Measurements from ENCODE around the gene NCKAP5. TPM values are rescaled to one million over a fixed set of nuclear protein-coding genes. Genes with fewer than 3 reads are reported as not detected.

Gene NCKAP5
- total RNA-seq, 3 donors from 2014 or later (not counting 1 experiment from before 2014, with no cell fraction given), result 0.12 to 0.20 TPM; not detected in 1

- H3K9me3 Mint-ChIP-seq, result peaks cover 6% of the 10 kb centered on the region in 2 donors
Observed at GRCh38 chr2:132910432-132910831, 657.8 kb downstream of the NCKAP5 start.

GRCh38 chr2:132909427-132909826 is 658.8 kb downstream of the NCKAP5 start:
- Histone ChIP-seq H3K4me3 (ENCODE audit: low read length) (no peak overlapping the region), H3K9me3 (ENCODE audit: control insufficient read depth, insufficient read depth, low read length) (no peaks in the 10 kb centered on the region), H3K27ac (ENCODE audit: low read length) (no peak overlapping the region), H3K36me3 (ENCODE audit: control insufficient read depth, insufficient read depth, low read length) (no peaks in the 10 kb centered on the region), H3K4me1 (ENCODE audit: control insufficient read depth, insufficient read depth, low read length) (no peaks in the 10 kb centered on the region), H3K27me3 (ENCODE audit: control insufficient read depth, insufficient read depth, low read length) (no peaks in the 10 kb centered on the region)
- WGBS (ENCODE audit: insufficient coverage), result 80% methylated on average over 1 of the region's 2 CpGs
- H3K4me1 Mint-ChIP-seq, result no peaks in the 10 kb centered on the region
- no peaks in the 10 kb centered on the region for H3K27me3 Mint-ChIP-seq (ENCODE audit: low read depth in 2 of 2)
- no peak for TF ChIP-seq CTCF (IDR thresholded peaks at IDR 0.05)
- H3K4me3 Mint-ChIP-seq, result no peak overlapping the region
- peaks cover 6 to 8% of the 10 kb centered on the region in 2 donors for H3K9me3 Mint-ChIP-seq
- no peak for DNase-seq
- intact Hi-C loops (cut with micrococcal nuclease), result no loop called here
- H3K27ac Mint-ChIP-seq, result no peak overlapping the region
- ATAC-seq, result no peak
- peaks cover 5% of the 10 kb centered on the region for H3K36me3 Mint-ChIP-seq

More at GRCh38 chr2:132910432-132910831, 657.8 kb downstream of the NCKAP5 start:
- no peaks in the 10 kb centered on the region for H3K4me1 ChIP-seq (ENCODE audit: control insufficient read depth, insufficient read depth, low read length)
- H3K9me3 ChIP-seq (ENCODE audit: control insufficient read depth, insufficient read depth, low read length), result no peaks in the 10 kb centered on the region
- intact Hi-C loops (cut with micrococcal nuclease), result no loop called here
- H3K36me3 ChIP-seq (ENCODE audit: control insufficient read depth, insufficient read depth, low read length), result no peaks in the 10 kb centered on the region
- no peak overlapping the region for H3K27ac ChIP-seq (ENCODE audit: low read length)
- Mint-ChIP-seq H3K27me3 (ENCODE audit: low read depth in 2 of 2) (no peaks in the 10 kb centered on the region), H3K36me3 (peaks cover 5% of the 10 kb centered on the region), H3K4me3 (no peak overlapping the region), H3K27ac (no peak overlapping the region), H3K4me1 (no peaks in the 10 kb centered on the region)
- no peak for DNase-seq
- no peaks in the 10 kb centered on the region for H3K27me3 ChIP-seq (ENCODE audit: control insufficient read depth, insufficient read depth, low read length)
- no peak for TF ChIP-seq CTCF (IDR thresholded peaks at IDR 0.05)
- ATAC-seq, result no peak
- H3K4me3 ChIP-seq (ENCODE audit: low read length), result no peak overlapping the region

GRCh38 chr2:132904142-132904842 is 664.0 kb downstream of the NCKAP5 start:
- no peak overlapping the region for H3K4me3 Mint-ChIP-seq
- peaks cover 5% of the 10 kb centered on the region for H3K36me3 Mint-ChIP-seq
- no peak overlapping the region for H3K27ac Mint-ChIP-seq
- no peak overlapping the region for H3K27ac ChIP-seq (ENCODE audit: low read length)
- H3K27me3 ChIP-seq (ENCODE audit: control insufficient read depth, insufficient read depth, low read length), result no peaks in the 10 kb centered on the region
- no peaks in the 10 kb centered on the region for H3K9me3 ChIP-seq (ENCODE audit: control insufficient read depth, insufficient read depth, low read length)
- no peaks in the 10 kb centered on the region for H3K27me3 Mint-ChIP-seq (ENCODE audit: low read depth in 2 of 2)
- no peak for ATAC-seq
- H3K9me3 Mint-ChIP-seq, result peaks cover 8 to 11% of the 10 kb centered on the region in 2 donors
- no peak for TF ChIP-seq CTCF (IDR thresholded peaks at IDR 0.05)
- no peaks in the 10 kb centered on the region for H3K4me1 ChIP-seq (ENCODE audit: control insufficient read depth, insufficient read depth, low read length)
- intact Hi-C loops (cut with micrococcal nuclease), result no loop called here
- DNase-seq, result no peak
- no peaks in the 10 kb centered on the region for H3K4me1 Mint-ChIP-seq
- H3K4me3 ChIP-seq (ENCODE audit: low read length), result no peak overlapping the region
- H3K36me3 ChIP-seq (ENCODE audit: control insufficient read depth, insufficient read depth, low read length), result no peaks in the 10 kb centered on the region
- 86% methylated on average over 4 of the region's 7 CpGs for WGBS (ENCODE audit: insufficient coverage)

GRCh38 chr2:132902626-132903025 is 665.6 kb downstream of the NCKAP5 start:
- no peak overlapping the region for H3K4me3 ChIP-seq (ENCODE audit: low read length)
- H3K36me3 ChIP-seq (ENCODE audit: control insufficient read depth, insufficient read depth, low read length), result no peaks in the 10 kb centered on the region
- Mint-ChIP-seq H3K9me3 (peaks cover 12% of the 10 kb centered on the region in 2 donors), H3K4me1 (no peaks in the 10 kb centered on the region), H3K27me3 (ENCODE audit: low read depth in 2 of 2) (no peaks in the 10 kb centered on the region), H3K36me3 (peaks cover 5% of the 10 kb centered on the region), H3K27ac (no peak overlapping the region), H3K4me3 (no peak overlapping the region)
- no peak for TF ChIP-seq CTCF (IDR thresholded peaks at IDR 0.05)
- H3K9me3 ChIP-seq (ENCODE audit: control insufficient read depth, insufficient read depth, low read length), result no peaks in the 10 kb centered on the region
- ATAC-seq (no peak), DNase-seq (no peak)
- intact Hi-C loops (cut with micrococcal nuclease), result no loop called here
- H3K4me1 ChIP-seq (ENCODE audit: control insufficient read depth, insufficient read depth, low read length), result no peaks in the 10 kb centered on the region
- H3K27me3 ChIP-seq (ENCODE audit: control insufficient read depth, insufficient read depth, low read length), result no peaks in the 10 kb centered on the region
- H3K27ac ChIP-seq (ENCODE audit: low read length), result no peak overlapping the region
- 93% methylated on average over 3 of the region's 4 CpGs for WGBS (ENCODE audit: insufficient coverage)
